ENCODE measurements around the gene ZNF490.
A peak's percentile ranks its signal among the peaks of the same experiment; 100 is the strongest.

The ZNF490 gene

DNA sequence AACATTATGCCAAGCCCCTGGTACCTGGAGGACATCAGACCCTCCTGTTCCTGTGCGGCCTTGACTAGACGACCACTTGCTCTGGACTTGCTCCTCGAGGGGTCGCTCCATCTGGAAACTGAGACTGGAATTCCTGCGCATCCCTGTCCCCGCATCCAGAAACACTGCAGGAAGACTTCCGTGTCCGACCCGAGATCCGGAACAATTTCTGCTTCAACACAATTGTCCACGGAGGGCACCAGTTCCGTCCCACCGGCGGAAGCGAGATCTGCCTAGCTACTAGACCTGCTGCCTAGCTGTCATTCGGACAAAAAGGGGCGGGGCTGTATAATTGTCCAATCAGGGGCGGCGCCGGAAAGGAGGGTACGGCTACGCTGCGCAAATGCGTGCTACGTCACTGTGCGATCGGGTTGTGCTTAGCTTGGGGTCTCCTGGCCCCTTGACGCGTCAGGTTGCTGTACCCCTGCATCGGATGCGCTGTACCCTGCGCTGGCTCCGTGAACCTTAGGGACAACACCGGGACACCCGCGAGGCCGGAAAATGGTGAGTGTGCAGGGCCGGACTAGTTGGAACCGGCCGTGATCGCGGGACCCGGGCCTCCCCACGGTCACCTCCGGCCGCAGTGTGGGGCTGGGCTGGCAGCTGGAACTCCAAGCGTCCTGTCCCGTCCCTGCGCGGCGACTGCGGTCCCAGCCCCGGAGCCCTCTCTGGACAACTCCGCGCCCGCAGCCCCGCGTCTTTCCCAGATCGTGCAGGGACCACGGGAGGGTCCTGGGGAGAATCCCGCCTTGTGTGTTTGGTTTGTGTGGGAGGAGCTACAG, at the start of gene ZNF490, which contains the start of gene ZNF791:
Gene ZNF490 (minus strand): TSS at position 274 of the 821 bp plus-strand sequence. CDS start 133 bp downstream, at position 141.
Gene ZNF791 (plus strand): TSS at position 381 of the 821 bp plus-strand sequence. CDS start 160 bp downstream, at position 541.
- peak within 1 kb of the TSS; percentile 84 for H3K9ac ChIP-seq (ENCODE audit: low read length)
- H3K4me3 ChIP-seq (ENCODE audit: low read depth, low read length, poor library complexity, severe bottlenecking) = peak within 1 kb of the TSS; percentile 87
- H3K4me1 ChIP-seq (ENCODE audit: insufficient read depth, low read length, severe bottlenecking) = peaks cover 36% of the 10 kb centered on the region
- H3K79me2 ChIP-seq (ENCODE audit: insufficient read depth, low read length) = no peaks in the 10 kb centered on the region
- H3K4me2 ChIP-seq (ENCODE audit: low read length) = peak within 1 kb of the TSS; percentile 97
- H3K36me3 ChIP-seq (ENCODE audit: insufficient read depth, low read length) = peaks cover 10% of the 10 kb centered on the region
- no peak within 1 kb of the TSS for H3K27ac ChIP-seq (ENCODE audit: low read depth, low read length, poor library complexity, severe bottlenecking)
- no peaks in the 10 kb centered on the region for H3K27me3 ChIP-seq (ENCODE audit: insufficient read depth, low read length)
- TF ChIP-seq EZH2 (IDR thresholded peaks at IDR 0.05; ENCODE audit: borderline replicate concordance, low read length) = no peak
- H4K20me1 ChIP-seq (ENCODE audit: insufficient read depth, low read length) = no peaks in the 10 kb centered on the region
- peaks cover 3% of the 10 kb centered on the region; the same call in 1 of the 2 replicates for H3F3A ChIP-seq (ENCODE audit: insufficient read depth, low read length)
- peak within 1 kb of the TSS; percentile 81; the same call in 1 of the 2 replicates for H2AFZ ChIP-seq (ENCODE audit: low read length)
- no peaks in the 10 kb centered on the region for H3K9me2 ChIP-seq (ENCODE audit: low read depth, low read length)
- no peaks in the 10 kb centered on the region for H3K9me3 ChIP-seq (ENCODE audit: low read length)

GRCh38 chr19:12657966-12658365, 47.4 kb upstream of the ZNF490 start:
- Histone ChIP-seq H2AFZ (ENCODE audit: low read length) (no peak overlapping the region), H3K27me3 (ENCODE audit: insufficient read depth, low read length) (no peaks in the 10 kb centered on the region), H3K4me1 (ENCODE audit: insufficient read depth, low read length, severe bottlenecking) (no peaks in the 10 kb centered on the region), H3K36me3 (ENCODE audit: insufficient read depth, low read length) (peaks cover 75% of the 10 kb centered on the region), H4K20me1 (ENCODE audit: insufficient read depth, low read length) (no peaks in the 10 kb centered on the region), H3K27ac (ENCODE audit: low read depth, low read length, poor library complexity, severe bottlenecking) (no peak overlapping the region), H3K4me2 (ENCODE audit: low read length) (no peak overlapping the region), H3F3A (ENCODE audit: insufficient read depth, low read length) (no peaks in the 10 kb centered on the region), H3K4me3 (ENCODE audit: low read depth, low read length, poor library complexity, severe bottlenecking) (no peak overlapping the region), H3K79me2 (ENCODE audit: insufficient read depth, low read length) (no peaks in the 10 kb centered on the region), H3K9me2 (ENCODE audit: low read depth, low read length) (no peaks in the 10 kb centered on the region), H3K9me3 (ENCODE audit: low read length) (no peaks in the 10 kb centered on the region), H3K9ac (ENCODE audit: low read length) (no peak overlapping the region)
- TF ChIP-seq EZH2 (IDR thresholded peaks at IDR 0.05; ENCODE audit: borderline replicate concordance, low read length) = no peak
- TF ChIP-seq CTCF (IDR thresholded peaks at IDR 0.05; ENCODE audit: low read length) = no peak

DNA sequence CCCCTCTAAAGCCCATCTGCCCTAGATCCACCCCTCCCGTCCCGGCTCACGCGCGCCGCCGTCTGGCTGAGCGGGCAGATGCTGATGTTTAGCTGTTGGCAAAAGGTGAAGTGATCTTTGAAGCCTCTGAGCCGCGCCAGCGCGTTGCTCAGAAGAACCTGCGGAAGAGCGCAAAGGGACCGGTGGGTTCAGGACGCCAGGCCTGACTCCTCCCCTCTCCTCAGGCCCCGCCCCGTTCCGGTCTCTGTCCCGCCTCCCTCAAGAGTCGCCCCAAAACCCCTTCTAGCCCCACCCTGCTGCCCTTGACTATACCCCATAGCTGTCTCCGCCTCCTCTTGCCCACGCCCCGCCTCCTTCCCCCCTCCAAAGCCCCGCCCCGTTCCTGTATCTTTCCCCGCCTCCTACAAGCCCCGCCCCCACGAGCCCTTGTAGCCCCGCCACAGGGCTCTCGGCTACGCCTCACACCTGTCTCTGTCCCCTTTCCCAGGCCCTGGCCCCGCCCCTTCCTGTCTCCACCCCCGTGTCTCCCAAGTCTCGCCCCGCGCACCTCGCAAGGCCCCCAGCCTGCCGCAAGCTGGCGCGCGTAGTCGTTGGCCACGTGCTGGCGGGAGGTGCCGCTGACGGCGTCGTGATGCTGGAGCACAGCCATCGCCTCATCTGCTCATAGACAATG, 46.4 kb upstream of the ZNF490 start:
- Histone ChIP-seq H3K79me2 (ENCODE audit: insufficient read depth, low read length) (no peaks in the 10 kb centered on the region), H4K20me1 (ENCODE audit: insufficient read depth, low read length) (no peaks in the 10 kb centered on the region), H3K4me1 (ENCODE audit: insufficient read depth, low read length, severe bottlenecking) (no peaks in the 10 kb centered on the region), H3K9me3 (ENCODE audit: low read length) (no peaks in the 10 kb centered on the region), H3K9me2 (ENCODE audit: low read depth, low read length) (no peaks in the 10 kb centered on the region), H3F3A (ENCODE audit: insufficient read depth, low read length) (no peaks in the 10 kb centered on the region), H3K27me3 (ENCODE audit: insufficient read depth, low read length) (no peaks in the 10 kb centered on the region), H3K4me2 (ENCODE audit: low read length) (no peak overlapping the region), H3K9ac (ENCODE audit: low read length) (no peak overlapping the region), H3K36me3 (ENCODE audit: insufficient read depth, low read length) (peaks cover 72% of the 10 kb centered on the region), H2AFZ (ENCODE audit: low read length) (no peak overlapping the region), H3K27ac (ENCODE audit: low read depth, low read length, poor library complexity, severe bottlenecking) (no peak overlapping the region), H3K4me3 (ENCODE audit: low read depth, low read length, poor library complexity, severe bottlenecking) (no peak overlapping the region)
- no peak for TF ChIP-seq CTCF (IDR thresholded peaks at IDR 0.05; ENCODE audit: low read length)
- no peak for TF ChIP-seq EZH2 (IDR thresholded peaks at IDR 0.05; ENCODE audit: borderline replicate concordance, low read length)
